ENCODE data around the gene TSSK6. TPM values are rescaled to one million over a fixed set of nuclear protein-coding genes. Genes with fewer than 3 reads are reported as not detected.

Gene TSSK6
- polyA plus RNA-seq, 1 donor from 2014 or later, result 4.6 TPM

GRCh38 chr19:19493841-19494546 is 21.4 kb downstream of the TSSK6 start:
- Mint-ChIP-seq H3K27ac (no peak overlapping the region), H3K9me3 (no peaks in the 10 kb centered on the region), H3K27me3 (no peaks in the 10 kb centered on the region), H3K4me3 (no peak overlapping the region), H3K4me1 (peaks cover 15 to 17% (median 16%) of the 10 kb centered on the region in 3 donors), H3K36me3 (no peaks in the 10 kb centered on the region)

GRCh38 chr19:19492026-19492610 is 23.2 kb downstream of the TSSK6 start:
- H3K27me3 Mint-ChIP-seq, result no peaks in the 10 kb centered on the region
- no peak overlapping the region for H3K27ac Mint-ChIP-seq
- peaks cover 20 to 31% (median 25%) of the 10 kb centered on the region in 3 donors for H3K4me1 Mint-ChIP-seq
- H3K36me3 Mint-ChIP-seq, result peaks cover 3% of the 10 kb centered on the region
- H3K4me3 Mint-ChIP-seq, result no peak overlapping the region
- no peaks in the 10 kb centered on the region for H3K9me3 Mint-ChIP-seq

GRCh38 chr19:19491321-19492025 is 23.9 kb downstream of the TSSK6 start:
- Mint-ChIP-seq H3K36me3 (peaks cover 3% of the 10 kb centered on the region), H3K27ac (no peak overlapping the region), H3K4me1 (peaks cover 20 to 31% (median 25%) of the 10 kb centered on the region in 3 donors), H3K9me3 (no peaks in the 10 kb centered on the region), H3K27me3 (no peaks in the 10 kb centered on the region), H3K4me3 (no peak overlapping the region)

- Mint-ChIP-seq H3K4me1 (peaks cover 22 to 34% (median 29%) of the 10 kb centered on the region in 3 donors), H3K9me3 (no peaks in the 10 kb centered on the region), H3K36me3 (peaks cover 3% of the 10 kb centered on the region), H3K27ac (peak overlapping the region; percentile 94 to 98 (median 98)), H3K27me3 (no peaks in the 10 kb centered on the region), H3K4me3 (peak overlapping the region in 2 of 4 donors; percentile 52 to 79)
Observed at GRCh38 chr19:19490214-19490968, 25.0 kb downstream of the TSSK6 start.

- H3K9me3 Mint-ChIP-seq, result no peaks in the 10 kb centered on the region
- H3K36me3 Mint-ChIP-seq, result peaks cover 3% of the 10 kb centered on the region
- peak overlapping the region; percentile 94 to 98 (median 98) for H3K27ac Mint-ChIP-seq
- no peaks in the 10 kb centered on the region for H3K27me3 Mint-ChIP-seq
- peak overlapping the region in 3 of 4 donors; percentile 73 to 83 (median 79) for H3K4me3 Mint-ChIP-seq
- peaks cover 28 to 40% (median 35%) of the 10 kb centered on the region in 3 donors for H3K4me1 Mint-ChIP-seq
Observed at GRCh38 chr19:19489804-19490204, 25.5 kb downstream of the TSSK6 start.

- Mint-ChIP-seq H3K4me1 (peaks cover 28 to 41% (median 36%) of the 10 kb centered on the region in 3 donors), H3K9me3 (no peaks in the 10 kb centered on the region), H3K27me3 (no peaks in the 10 kb centered on the region), H3K27ac (peak overlapping the region; percentile 94 to 98 (median 98)), H3K36me3 (peaks cover 3% of the 10 kb centered on the region), H3K4me3 (peak overlapping the region; percentile 48 to 83 (median 76))
Observed at GRCh38 chr19:19488875-19489690, 26.3 kb downstream of the TSSK6 start.

- Mint-ChIP-seq H3K27ac (peak overlapping the region; percentile 94 to 98 (median 98)), H3K36me3 (peaks cover 3% of the 10 kb centered on the region), H3K27me3 (no peaks in the 10 kb centered on the region), H3K4me3 (peak overlapping the region in 2 of 4 donors; percentile 79 to 83), H3K4me1 (peaks cover 28 to 41% (median 36%) of the 10 kb centered on the region in 3 donors), H3K9me3 (no peaks in the 10 kb centered on the region)
Observed at GRCh38 chr19:19487950-19488874, 27.1 kb downstream of the TSSK6 start.

GRCh38 chr19:19487077-19487949 is 28.0 kb downstream of the TSSK6 start:
- Mint-ChIP-seq H3K4me1 (peaks cover 28 to 41% (median 36%) of the 10 kb centered on the region in 3 donors), H3K36me3 (peaks cover 3% of the 10 kb centered on the region), H3K27me3 (no peaks in the 10 kb centered on the region), H3K9me3 (no peaks in the 10 kb centered on the region), H3K27ac (peak overlapping the region; percentile 94 to 98 (median 98)), H3K4me3 (no peak overlapping the region)

GRCh38 chr19:19486343-19487076 is 28.8 kb downstream of the TSSK6 start:
- Mint-ChIP-seq H3K4me3 (peak overlapping the region in 2 of 4 donors; percentile 23 to 27), H3K36me3 (peaks cover 3% of the 10 kb centered on the region)

GRCh38 chr19:19485998-19486290 is 29.4 kb downstream of the TSSK6 start:
- peaks cover 3% of the 10 kb centered on the region for H3K36me3 Mint-ChIP-seq
- H3K4me3 Mint-ChIP-seq, result peak overlapping the region in 1 of 4 donors; percentile 27
- H3K9me3 Mint-ChIP-seq, result no peaks in the 10 kb centered on the region
- no peaks in the 10 kb centered on the region for H3K27me3 Mint-ChIP-seq
- H3K27ac Mint-ChIP-seq, result no peak overlapping the region
- peaks cover 28 to 43% (median 36%) of the 10 kb centered on the region in 3 donors for H3K4me1 Mint-ChIP-seq

More at GRCh38 chr19:19486343-19487076, 28.8 kb downstream of the TSSK6 start:
- peaks cover 28 to 42% (median 36%) of the 10 kb centered on the region in 3 donors for H3K4me1 Mint-ChIP-seq
- H3K27me3 Mint-ChIP-seq, result no peaks in the 10 kb centered on the region
- peak overlapping the region; percentile 31 to 70 (median 59) for H3K27ac Mint-ChIP-seq
- no peaks in the 10 kb centered on the region for H3K9me3 Mint-ChIP-seq

GRCh38 chr19:19485161-19485997 is 30.0 kb downstream of the TSSK6 start:
- peaks cover 3% of the 10 kb centered on the region for H3K36me3 Mint-ChIP-seq
- peak overlapping the region in 2 of 4 donors; percentile 57 to 83 for H3K4me3 Mint-ChIP-seq
- no peaks in the 10 kb centered on the region for H3K27me3 Mint-ChIP-seq
- H3K27ac Mint-ChIP-seq, result peak overlapping the region; percentile 57 to 87 (median 73)
- H3K9me3 Mint-ChIP-seq, result no peaks in the 10 kb centered on the region
- peaks cover 25 to 39% (median 33%) of the 10 kb centered on the region in 3 donors for H3K4me1 Mint-ChIP-seq

All from IgD-negative memory B cell (primary cell).